MCF 10A (cell line): ENCODE measurements around the gene TOMM40. TPM values are rescaled to one million over a fixed set of nuclear protein-coding genes. Genes with fewer than 3 reads are reported as not detected.

Experiments used
- BruUV-seq: library from RNA; stranded (reverse); fragments of 400-500 nt; replicated peaks from 2 replicates; lab custom pipeline; 2021; lab: Mats Ljungman, UMichigan
- CTCF ChIA-PET: fragments of 300-600 bp; sonication (Branson Sonifier 250); formaldehyde crosslinking; extraction: SDS; loops from one replicate; lab custom pipeline; 2021; ENCODE audit warnings: antibody characterized with exemption, inconsistent platforms; lab: Yijun Ruan, JAX
- POLR2A ChIA-PET: fragments of 300-600, 350-650 bp; sonication (Branson Sonifier 250); formaldehyde crosslinking; extraction: SDS; loops from one replicate; lab custom pipeline; 2020; ENCODE audit warnings: antibody characterized with exemption, inconsistent platforms; lab: Yijun Ruan, JAX
- DNase-seq: peaks from one replicate; pipeline ENCODE4 v3.0.0-alpha.2; 2018; ENCODE audit not compliant: unreplicated experiment
- H3K27ac Mint-ChIP-seq: one replicate; pipeline ENCODE4 v1.8.0; 2022; ENCODE audit warnings: mild to moderate bottlenecking, low read depth, mixed read lengths; ENCODE audit not compliant: unreplicated experiment
- H3K27me3 Mint-ChIP-seq: one replicate; pipeline ENCODE4 v1.8.0; 2022; ENCODE audit warnings: mixed read lengths; ENCODE audit not compliant: insufficient read depth, unreplicated experiment
- H3K36me3 Mint-ChIP-seq: one replicate; pipeline ENCODE4 v1.8.0; 2022; ENCODE audit warnings: mild to moderate bottlenecking, moderate library complexity, mixed read lengths; ENCODE audit not compliant: insufficient read depth, unreplicated experiment
- H3K4me1 Mint-ChIP-seq: one replicate; pipeline ENCODE4 v1.8.0; 2022; ENCODE audit warnings: mixed read lengths; ENCODE audit not compliant: insufficient read depth, unreplicated experiment
- H3K4me3 Mint-ChIP-seq: one replicate; pipeline ENCODE4 v1.8.0; 2022; ENCODE audit warnings: mild to moderate bottlenecking, moderate library complexity, mixed read lengths; ENCODE audit not compliant: unreplicated experiment
- H3K9me3 Mint-ChIP-seq: one replicate; pipeline ENCODE4 v1.8.0; 2022; ENCODE audit warnings: mixed read lengths; ENCODE audit not compliant: unreplicated experiment
- CTCF ChIP-seq: fragments of 200-600 bp; IDR thresholded peaks from one replicate; pipeline ENCODE4 v1.8.0; 2022; ENCODE audit warnings: antibody characterized with exemption, mild to moderate bottlenecking; ENCODE audit not compliant: unreplicated experiment
- intact Hi-C: fragments of 100-400 bp; cut with micrococcal nuclease; formaldehyde crosslinking; loops from 2 replicates; pipeline ENCODE4 v1.14.1; 2022
- total RNA-seq: library from RNA; stranded (reverse); gene quantifications from 2 replicates; pipeline ENCODE4 v1.2.3, GENCODE V29; 2022

Gene TOMM40
- total RNA-seq, 1 experiment from 2014 or later = 114 TPM

- H3K4me3 Mint-ChIP-seq = no peak overlapping the region
- no TSS peak for BruUV-seq
- TF ChIP-seq CTCF = no peak
- ChIA-PET POLR2A (no interaction called here), CTCF (interaction anchor here (0.6 to 1.3 kb wide), 3 partner anchors 20 to 559 kb away, joined by 3 read pairs; no protein-coding TSS in a partner anchor)
- no peaks in the 10 kb centered on the region for H3K4me1 Mint-ChIP-seq
- DNase-seq = no peak
- intact Hi-C loops = no loop called here
- H3K27me3 Mint-ChIP-seq = peaks cover 15% of the 10 kb centered on the region
- H3K27ac Mint-ChIP-seq = no peak overlapping the region
- H3K36me3 Mint-ChIP-seq = peaks cover 5% of the 10 kb centered on the region
- H3K9me3 Mint-ChIP-seq = no peaks in the 10 kb centered on the region
These were observed 40.5 kb downstream of the TOMM40 start for GRCh38 chr19:44931541-44931940.

- POLR2A ChIA-PET = no interaction called here
- H3K4me3 Mint-ChIP-seq = no peak overlapping the region
- DNase-seq = peak; percentile 76
- no peaks in the 10 kb centered on the region for H3K9me3 Mint-ChIP-seq
- H3K36me3 Mint-ChIP-seq = no peaks in the 10 kb centered on the region
- H3K27me3 Mint-ChIP-seq = no peaks in the 10 kb centered on the region
- intact Hi-C loops = no loop called here
- CTCF ChIA-PET = interaction anchor here (0.6 to 1.5 kb wide), 3 partner anchors 12 to 100 kb away, joined by 3 to 5 read pairs (median 3); no protein-coding TSS in a partner anchor
- TF ChIP-seq CTCF = no peak
- no TSS peak for BruUV-seq
- H3K27ac Mint-ChIP-seq = no peak overlapping the region
- H3K4me1 Mint-ChIP-seq = peaks cover 11% of the 10 kb centered on the region
These were observed 48.6 kb downstream of the TOMM40 start for GRCh38 chr19:44939668-44940067.

GRCh38 chr19:44942067-44942571 is 51.1 kb downstream of the TOMM40 start, which contains the start of gene APOC4:
Gene APOC4 (plus strand): TSS chr19:44942237. CDS start chr19:44942278, 41 bp downstream.
- Mint-ChIP-seq H3K4me3 (no peak within 1 kb of the TSS), H3K36me3 (no peaks in the 10 kb centered on the region), H3K4me1 (peaks cover 11% of the 10 kb centered on the region), H3K27me3 (no peaks in the 10 kb centered on the region), H3K27ac (no peak within 1 kb of the TSS), H3K9me3 (no peaks in the 10 kb centered on the region)
- intact Hi-C loops = no loop called here
- ChIA-PET POLR2A (no interaction called here), CTCF (interaction anchor here (0.7 kb wide), 1 partner anchor 10 kb away, joined by 4 read pairs; no protein-coding TSS in a partner anchor)
- BruUV-seq = no TSS peak
- DNase-seq = no peak
- TF ChIP-seq CTCF = no peak

GRCh38 chr19:44943801-44944249 is 52.8 kb downstream of the TOMM40 start:
- intact Hi-C loops = no loop called here
- no peak overlapping the region for H3K4me3 Mint-ChIP-seq
- ChIA-PET POLR2A (no interaction called here), CTCF (interaction anchor here (0.6 kb wide), 1 partner anchor 40 kb away, joined by 3 read pairs; no protein-coding TSS in a partner anchor)
- no peak overlapping the region for H3K27ac Mint-ChIP-seq
- peaks cover 11% of the 10 kb centered on the region for H3K4me1 Mint-ChIP-seq
- peak; percentile 51 for DNase-seq
- no peaks in the 10 kb centered on the region for H3K36me3 Mint-ChIP-seq
- no TSS peak for BruUV-seq
- no peaks in the 10 kb centered on the region for H3K27me3 Mint-ChIP-seq
- H3K9me3 Mint-ChIP-seq = no peaks in the 10 kb centered on the region
- no peak for TF ChIP-seq CTCF
